ENCODE data around the gene APC2.

- TF ChIP-seq CTCF (IDR thresholded peaks at IDR 0.05) (no peak), EZH2 (IDR thresholded peaks at IDR 0.05; ENCODE audit: borderline replicate concordance, insufficient read depth, low read depth, low read length, poor library complexity, severe bottlenecking) (no peak)
These were observed 31.5 kb upstream of the APC2 start for GRCh38 chr19:1418496-1418775.
